Measurements from ENCODE around the gene ELP6. TPM values are rescaled to one million over a fixed set of nuclear protein-coding genes. Genes with fewer than 3 reads are reported as not detected.

The ELP6 gene
- total RNA-seq, 2 experiments from 2014 or later: 42.2 to 50.1 TPM

Other genes starting within 250 kb of the ELP6 start
- gene KIF9, start 230.9 kb downstream of the ELP6 start, total RNA-seq: 1 to 10 TPM; 3.6 to 3.9 TPM
- 10 to 100 TPM; 21.4 to 24.8 TPM for gene KLHL18, start 230.8 kb downstream of the ELP6 start, total RNA-seq
- gene PTPN23, start 132.7 kb downstream of the ELP6 start, total RNA-seq: 10 to 100 TPM; 27.4 to 34.9 TPM
- 10 to 100 TPM; 68.1 to 71.4 TPM for gene SCAP, start 37.8 kb downstream of the ELP6 start, total RNA-seq
- gene CSPG5, start 65.2 kb upstream of the ELP6 start, total RNA-seq: under 1 TPM; 0.40 TPM